Tibial nerve (tissue), 4 donors: ENCODE measurements around the gene SLC25A41. TPM values are rescaled to one million over a fixed set of nuclear protein-coding genes. Genes with fewer than 3 reads are reported as not detected.
A peak's percentile ranks its signal among the peaks of the same experiment; 100 is the strongest.

Experiments
- DNase-seq, 2 donors: peaks; one replicate each; pipeline ENCODE4 v3.0.0-alpha.2; 2019; ENCODE audit warnings: low spot score in 2 of 2
- H3K27ac ChIP-seq, 4 donors: fragments of 200-600 bp; sonication (generic) in 3 of 4; one replicate each; pipeline ENCODE4 v1.5.1; 2017 to 2019; ENCODE audit warnings: mild to moderate bottlenecking in 1 of 4
- H3K27me3 ChIP-seq, 2 donors: fragments of 200-600 bp; sonication (generic) in 1 of 2; one replicate each; pipeline versions ENCODE4 v1.5.1 to v1.6.0; 2017 to 2019
- H3K36me3 ChIP-seq, 3 donors: fragments of 200-600 bp; sonication (generic); one replicate each; pipeline ENCODE4 v1.5.1; 2018 to 2019
- H3K4me1 ChIP-seq, 4 donors: fragments of 200-600 bp; sonication (generic) in 3 of 4; one replicate each; pipeline ENCODE4 v1.5.1; 2017 to 2019
- H3K4me3 ChIP-seq, 4 donors: fragments of 200-600 bp; sonication (generic) in 3 of 4; one replicate each; pipeline ENCODE4 v1.5.1; 2017 to 2019; ENCODE audit warnings: mild to moderate bottlenecking in 1 of 4, moderate library complexity in 1 of 4
- H3K9me3 ChIP-seq, 4 donors: fragments of 200-600 bp; sonication (generic) in 3 of 4; one replicate each; pipeline ENCODE4 v1.5.1; 2017 to 2019
- EP300 ChIP-seq, 2 donors: sonication (generic); formaldehyde crosslinking; IDR thresholded peaks; one replicate each; pipeline ENCODE4 v1.6.1; 2017; ENCODE audit warnings: antibody characterized with exemption in 2 of 2, mild to moderate bottlenecking in 1 of 2
- POLR2A ChIP-seq, 2 donors: fragments of 450-650 bp; IDR thresholded peaks; one replicate each; pipeline ENCODE4 v1.6.1; 2017; ENCODE audit warnings: antibody characterized with exemption in 2 of 2, mild to moderate bottlenecking in 2 of 2, moderate library complexity in 2 of 2
- WGBS, 2 donors: methylation state at CpG; one replicate each; pipeline ENCODE4 v1.1.5; 2018; 5-methylcytosine and 5-hydroxymethylcytosine counted together
- total RNA-seq, 4 donors: library from RNA; depleted of rRNA; stranded (reverse); fragments of >200 nt; gene quantifications; one replicate each; pipeline ENCODE4 v1.1.0, GENCODE V29; 2016
- TF ChIP-seq, protein P1 (sequence below), 5 experiments: fragments of 200-600 bp in 3 of 5; fragments of 450-650 bp in 2 of 5; sonication (generic) in 3 of 5; IDR thresholded peaks; one replicate each; pipeline ENCODE4 v1.5.1; 2016 to 2019; ENCODE audit warnings: antibody characterized with exemption in 5 of 5, mild to moderate bottlenecking in 3 of 5, moderate library complexity in 2 of 5

The SLC25A41 gene
- total RNA-seq, 4 donors from 2014 or later, result 0.63 TPM; not detected in 3

DNA sequence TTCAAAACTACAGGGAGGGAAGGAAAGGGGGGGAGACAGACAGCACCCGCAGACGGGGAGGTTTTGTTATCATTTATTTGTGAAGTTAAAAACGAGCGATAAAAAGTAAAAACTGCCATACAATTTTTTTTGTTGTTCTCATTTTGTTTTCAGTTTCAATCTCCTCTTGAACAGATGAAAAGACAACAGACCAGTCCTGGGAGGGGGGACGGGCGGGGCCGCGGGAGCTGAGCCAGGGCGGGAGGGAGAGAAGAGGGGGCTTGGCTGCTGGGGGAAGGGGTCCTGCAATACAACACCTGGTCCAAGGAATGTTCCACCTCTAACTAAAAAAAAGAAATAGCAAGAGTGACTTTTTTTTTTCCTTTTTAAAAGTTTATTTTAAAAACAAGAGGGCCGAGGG, 20.3 kb downstream of the SLC25A41 start:
- no peaks in the 10 kb centered on the region for H3K27me3 ChIP-seq
- peaks cover 7 to 46% (median 37%) of the 10 kb centered on the region in 3 donors for H3K36me3 ChIP-seq
- DNase-seq, result no peak
- H3K4me1 ChIP-seq, result peaks cover 0 to 34% (median 11%) of the 10 kb centered on the region in 4 donors
- WGBS, 2 donors, result 27 to 35% methylated on average over 10 of the region's 10 CpGs
- H3K27ac ChIP-seq, result peak overlapping the region in 3 of 4 donors; percentile 46 to 84 (median 57)
- TF ChIP-seq, protein P1, sequence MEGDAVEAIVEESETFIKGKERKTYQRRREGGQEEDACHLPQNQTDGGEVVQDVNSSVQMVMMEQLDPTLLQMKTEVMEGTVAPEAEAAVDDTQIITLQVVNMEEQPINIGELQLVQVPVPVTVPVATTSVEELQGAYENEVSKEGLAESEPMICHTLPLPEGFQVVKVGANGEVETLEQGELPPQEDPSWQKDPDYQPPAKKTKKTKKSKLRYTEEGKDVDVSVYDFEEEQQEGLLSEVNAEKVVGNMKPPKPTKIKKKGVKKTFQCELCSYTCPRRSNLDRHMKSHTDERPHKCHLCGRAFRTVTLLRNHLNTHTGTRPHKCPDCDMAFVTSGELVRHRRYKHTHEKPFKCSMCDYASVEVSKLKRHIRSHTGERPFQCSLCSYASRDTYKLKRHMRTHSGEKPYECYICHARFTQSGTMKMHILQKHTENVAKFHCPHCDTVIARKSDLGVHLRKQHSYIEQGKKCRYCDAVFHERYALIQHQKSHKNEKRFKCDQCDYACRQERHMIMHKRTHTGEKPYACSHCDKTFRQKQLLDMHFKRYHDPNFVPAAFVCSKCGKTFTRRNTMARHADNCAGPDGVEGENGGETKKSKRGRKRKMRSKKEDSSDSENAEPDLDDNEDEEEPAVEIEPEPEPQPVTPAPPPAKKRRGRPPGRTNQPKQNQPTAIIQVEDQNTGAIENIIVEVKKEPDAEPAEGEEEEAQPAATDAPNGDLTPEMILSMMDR (IDR thresholded peaks at IDR 0.05), result no peak
- TF ChIP-seq POLR2A (IDR thresholded peaks at IDR 0.05) (no peak), EP300 (IDR thresholded peaks at IDR 0.05) (no peak)
- no peaks in the 10 kb centered on the region for H3K9me3 ChIP-seq
- H3K4me3 ChIP-seq, result no peak overlapping the region

DNA sequence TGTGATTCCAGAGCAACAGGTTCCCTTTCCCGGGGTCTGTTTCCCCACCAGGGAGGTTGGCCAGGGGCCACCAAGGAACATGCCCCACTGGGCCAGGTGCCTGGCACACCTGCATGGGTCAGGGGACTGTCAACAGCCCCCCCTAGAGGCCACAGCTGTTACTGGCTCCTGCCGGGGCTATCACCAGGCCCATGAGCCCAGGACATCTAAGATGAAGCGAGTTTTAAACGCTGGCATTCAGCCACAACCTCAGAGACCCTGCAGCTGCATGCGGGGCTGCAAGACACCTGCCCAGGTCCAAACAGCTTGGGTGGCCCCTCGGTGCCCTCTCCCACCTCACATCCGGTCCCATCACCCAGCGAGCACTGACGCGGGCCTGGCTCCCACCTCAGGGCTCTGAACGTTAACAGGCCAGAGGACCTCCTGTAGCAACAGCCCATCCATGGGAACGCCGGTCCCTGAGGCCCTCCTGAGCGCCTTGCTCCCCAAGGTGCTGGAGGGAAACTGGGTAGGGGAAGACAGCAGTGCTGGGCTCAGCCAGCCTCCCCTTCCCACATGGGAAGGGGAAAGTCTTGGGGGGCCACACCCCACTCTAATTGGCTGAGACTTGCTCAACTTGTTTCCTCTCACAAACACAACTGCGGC, 21.0 kb downstream of the SLC25A41 start:
- TF ChIP-seq, protein P1 (IDR thresholded peaks at IDR 0.05), result peak; percentile 32 to 51 (median 35)
- no peak for TF ChIP-seq EP300 (IDR thresholded peaks at IDR 0.05)
- no peak for DNase-seq
- WGBS, 2 donors, result 39 to 40% methylated on average over 14 to 15 of the region's 15 CpGs

DNA sequence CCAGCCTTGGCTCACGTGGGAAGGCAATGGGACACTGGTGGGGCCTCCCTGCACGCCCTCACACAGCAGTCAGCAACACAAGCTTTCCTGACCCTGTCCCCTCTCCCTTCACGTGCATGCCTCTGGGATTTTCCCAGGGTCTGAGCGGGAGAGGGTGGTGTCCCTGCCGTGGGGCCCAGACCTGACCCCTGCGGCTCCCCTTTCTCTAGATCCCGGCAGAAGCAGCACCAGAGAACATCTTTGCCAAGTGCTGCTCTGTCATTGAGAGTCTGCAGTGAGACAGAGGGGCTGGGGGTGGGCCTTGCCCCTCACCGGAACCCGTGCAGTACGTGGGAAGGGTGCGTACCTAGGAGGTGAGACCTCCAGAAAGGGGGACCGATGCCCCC, 21.5 kb downstream of the SLC25A41 start:
- peaks cover 0 to 26% (median 11%) of the 10 kb centered on the region in 4 donors for H3K4me1 ChIP-seq
- H3K4me3 ChIP-seq, result no peak overlapping the region
- 65 to 71% methylated on average over 12 of the region's 12 CpGs for WGBS, 2 donors
- peak overlapping the region in 1 of 4 donors; percentile 57 for H3K27ac ChIP-seq
- no peaks in the 10 kb centered on the region for H3K9me3 ChIP-seq
- no peak for TF ChIP-seq POLR2A (IDR thresholded peaks at IDR 0.05)
- no peak for TF ChIP-seq EP300 (IDR thresholded peaks at IDR 0.05)
- TF ChIP-seq, protein P1 (IDR thresholded peaks at IDR 0.05), result no peak
- DNase-seq, result no peak
- H3K36me3 ChIP-seq, result peaks cover 7 to 34% (median 25%) of the 10 kb centered on the region in 3 donors
- no peaks in the 10 kb centered on the region for H3K27me3 ChIP-seq

More for the DNA sequence above, 21.0 kb downstream of the SLC25A41 start:
- Histone ChIP-seq H3K36me3 (peaks cover 7 to 39% (median 30%) of the 10 kb centered on the region in 3 donors), H3K4me1 (peaks cover 0 to 27% (median 11%) of the 10 kb centered on the region in 4 donors), H3K9me3 (no peaks in the 10 kb centered on the region), H3K27ac (peak overlapping the region in 3 of 4 donors; percentile 46 to 84 (median 57)), H3K27me3 (no peaks in the 10 kb centered on the region), H3K4me3 (no peak overlapping the region)

DNA sequence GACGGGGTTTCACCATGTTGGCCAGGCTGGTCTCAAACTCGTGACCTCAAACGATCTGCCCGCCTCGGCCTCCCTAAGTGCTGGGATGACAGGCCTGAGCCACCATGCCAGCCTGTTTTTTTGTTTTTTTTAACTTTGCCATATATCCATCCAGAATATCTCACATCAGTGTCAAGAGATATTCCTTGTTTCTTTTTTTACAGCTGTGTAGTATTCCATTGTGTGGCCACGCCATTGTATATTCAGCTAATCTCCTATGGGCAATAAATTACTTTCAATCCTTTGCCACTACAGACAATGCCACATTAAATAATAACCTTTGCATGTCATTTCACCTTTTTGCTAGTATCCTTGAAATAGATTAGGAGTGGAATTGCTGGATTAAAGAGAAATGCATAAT, 24.2 kb downstream of the SLC25A41 start:
- H3K4me1 ChIP-seq, result peaks cover 0 to 18% (median 11%) of the 10 kb centered on the region in 4 donors
- no peaks in the 10 kb centered on the region for H3K9me3 ChIP-seq
- TF ChIP-seq, protein P1 (IDR thresholded peaks at IDR 0.05), result no peak
- no peak for TF ChIP-seq EP300 (IDR thresholded peaks at IDR 0.05)
- no peak for TF ChIP-seq POLR2A (IDR thresholded peaks at IDR 0.05)
- H3K27ac ChIP-seq, result no peak overlapping the region
- no peak overlapping the region for H3K4me3 ChIP-seq
- peaks cover 0 to 6% (median 0%) of the 10 kb centered on the region in 3 donors for H3K36me3 ChIP-seq
- H3K27me3 ChIP-seq, result no peaks in the 10 kb centered on the region
- 88 to 97% methylated on average over 6 of the region's 6 CpGs for WGBS, 2 donors
- DNase-seq, result no peak

DNA sequence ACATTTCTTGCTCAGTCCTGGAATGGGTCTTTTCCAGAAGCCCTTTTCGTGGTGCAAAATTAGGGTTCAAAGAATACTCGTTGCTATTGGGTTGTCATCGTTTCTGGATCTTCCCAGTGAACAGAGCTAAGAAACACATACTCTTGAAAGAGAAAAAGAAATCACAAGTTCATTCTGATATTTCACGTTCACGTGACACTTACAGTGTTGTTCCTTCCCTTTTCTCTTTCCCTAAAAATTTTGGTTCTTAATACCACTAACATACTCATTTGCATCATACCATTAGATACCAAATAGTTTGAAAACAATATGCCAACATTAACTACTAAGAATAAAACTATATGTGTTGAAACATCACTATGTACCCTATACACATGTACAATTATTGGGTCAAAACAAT, 27.2 kb downstream of the SLC25A41 start:
- no peaks in the 10 kb centered on the region for H3K36me3 ChIP-seq
- H3K4me1 ChIP-seq, result peaks cover 0 to 12% (median 4%) of the 10 kb centered on the region in 4 donors
- H3K4me3 ChIP-seq, result no peak overlapping the region
- no peaks in the 10 kb centered on the region for H3K27me3 ChIP-seq
- H3K27ac ChIP-seq, result no peak overlapping the region
- DNase-seq, result no peak
- TF ChIP-seq, protein P1 (IDR thresholded peaks at IDR 0.05), result no peak
- TF ChIP-seq POLR2A (IDR thresholded peaks at IDR 0.05) (no peak), EP300 (IDR thresholded peaks at IDR 0.05) (no peak)
- H3K9me3 ChIP-seq, result no peaks in the 10 kb centered on the region
- WGBS, 2 donors, result 84 to 85% methylated on average over 5 of the region's 5 CpGs
